ENCODE results near the gene TMEM185A. TPM values are rescaled to one million over a fixed set of nuclear protein-coding genes. Genes with fewer than 3 reads are reported as not detected.
"Not testable (repeated sequence)": the region's sequence is repeated elsewhere in the genome, so short reads cannot be mapped to it uniquely, and the experiment has no call there.

Gene TMEM185A
- total and polyA plus RNA-seq, 2 of the 4 experiments (the other 2 are of a cell fraction), result 9.7 to 12.2 TPM

DNA sequence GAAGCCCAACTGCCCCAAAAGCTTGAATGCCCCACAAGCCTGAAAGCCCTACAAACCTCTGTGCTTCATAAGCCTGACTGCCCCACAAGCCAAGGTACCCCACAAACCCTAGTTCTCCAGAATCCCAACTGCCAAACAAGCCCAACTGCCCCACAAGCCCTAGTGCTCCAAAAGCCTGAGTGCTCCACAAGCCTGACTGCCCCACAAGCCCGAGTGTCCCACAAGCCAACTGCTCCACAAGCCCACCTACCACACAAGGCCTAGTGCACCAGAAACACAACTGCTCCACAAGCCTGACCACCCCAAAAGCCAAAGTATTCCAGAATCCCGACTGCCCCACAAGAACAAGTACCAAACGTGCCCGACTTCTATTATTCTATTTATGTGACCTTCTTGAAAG lies 68.2 kb downstream of the TMEM185A start:
- H3K9me1 ChIP-seq (ENCODE audit: insufficient read depth, low read length), result no peaks in the 10 kb centered on the region
- no peak overlapping the region for H2BK120ac ChIP-seq (ENCODE audit: low read depth, low read length)
- H3K27me3 ChIP-seq (ENCODE audit: control insufficient read depth, insufficient read depth, low read length), result peaks cover 5% of the 10 kb centered on the region
- no peak for TF ChIP-seq SMC3 (IDR thresholded peaks at IDR 0.05; ENCODE audit: low read depth, low read length)
- TF ChIP-seq, protein P1, sequence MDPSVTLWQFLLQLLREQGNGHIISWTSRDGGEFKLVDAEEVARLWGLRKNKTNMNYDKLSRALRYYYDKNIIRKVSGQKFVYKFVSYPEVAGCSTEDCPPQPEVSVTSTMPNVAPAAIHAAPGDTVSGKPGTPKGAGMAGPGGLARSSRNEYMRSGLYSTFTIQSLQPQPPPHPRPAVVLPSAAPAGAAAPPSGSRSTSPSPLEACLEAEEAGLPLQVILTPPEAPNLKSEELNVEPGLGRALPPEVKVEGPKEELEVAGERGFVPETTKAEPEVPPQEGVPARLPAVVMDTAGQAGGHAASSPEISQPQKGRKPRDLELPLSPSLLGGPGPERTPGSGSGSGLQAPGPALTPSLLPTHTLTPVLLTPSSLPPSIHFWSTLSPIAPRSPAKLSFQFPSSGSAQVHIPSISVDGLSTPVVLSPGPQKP (IDR thresholded peaks at IDR 0.05; ENCODE audit: borderline replicate concordance, low read depth, low read length), result no peak
- TF ChIP-seq RCOR1 (IDR thresholded peaks at IDR 0.05; ENCODE audit: insufficient replicate concordance, low read length), result no peak
- in situ Hi-C loops (cut with MboI; ENCODE audit: low sequenced_read_pairs), result no loop called here
- H3K23ac ChIP-seq (ENCODE audit: low read depth, low read length), result no peak overlapping the region
- H3K14ac ChIP-seq (replicated peaks; ENCODE audit: low read depth, low read length), result no peak overlapping the region
- H2BK5ac ChIP-seq (ENCODE audit: low read depth, low read length, poor library complexity, severe bottlenecking), result no peak overlapping the region
- no TSS peak for BruUV-seq (replicated peaks)
- no peak overlapping the region for H3K9ac ChIP-seq (ENCODE audit: low read depth, low read length)
- no peak overlapping the region for H3K4me3 ChIP-seq (ENCODE audit: insufficient read depth, low read depth, low read length)
- H3K4me1 ChIP-seq (ENCODE audit: control insufficient read depth, insufficient read depth, low read length), result no peaks in the 10 kb centered on the region
- DNase-seq (no peak), ATAC-seq (ENCODE audit: low read depth) (no peak)
- no peak overlapping the region for H3K56ac ChIP-seq (ENCODE audit: extremely low read depth, insufficient read depth, low read length)
- no peak overlapping the region for H2AK9ac ChIP-seq (replicated peaks; ENCODE audit: low read depth, low read length, poor library complexity)
- H4K8ac ChIP-seq (ENCODE audit: low read depth in 2 of 2, low read length in 2 of 2), result no peak overlapping the region
- H2BK20ac ChIP-seq (ENCODE audit: low read depth, low read length), result no peak overlapping the region
- no peak overlapping the region for H3K4ac ChIP-seq (ENCODE audit: low read depth, low read length)
- no peaks in the 10 kb centered on the region for H3K36me3 ChIP-seq (ENCODE audit: control insufficient read depth, insufficient read depth, low read length)
- no peaks in the 10 kb centered on the region for H3K79me1 ChIP-seq (ENCODE audit: low read depth in 1 of 2, low read length in 2 of 2)
- intact Hi-C loops (cut with micrococcal nuclease), result no loop called here
- no peak overlapping the region for H2AK5ac ChIP-seq (ENCODE audit: low read depth, low read length)
- H3K9me3 ChIP-seq (ENCODE audit: control insufficient read depth, insufficient read depth, low read length), result no peaks in the 10 kb centered on the region
- no peak overlapping the region for H3K18ac ChIP-seq (ENCODE audit: low read depth, low read length)
- H2AFZ ChIP-seq (replicated peaks; ENCODE audit: low read length, poor library complexity), result no peak overlapping the region
- H4K91ac ChIP-seq (ENCODE audit: insufficient read depth, low read depth, low read length), result no peak overlapping the region
- CTCF ChIA-PET, result no interaction called here
- POLR2A ChIA-PET (ENCODE audit: unreplicated experiment), result no interaction called here
- H3K27ac ChIP-seq (ENCODE audit: insufficient read depth, low read length), result no peak overlapping the region
- no peak overlapping the region for H3K4me2 ChIP-seq (ENCODE audit: low read depth, low read length)
- no peaks in the 10 kb centered on the region for H4K20me1 ChIP-seq (ENCODE audit: insufficient read depth, low read length)
- H4K5ac ChIP-seq (ENCODE audit: low read depth, low read length), result no peak overlapping the region
- dilution Hi-C loops (cut with HindIII; ENCODE audit: low sequenced_read_pairs, unreplicated experiment), result no loop called here
- no peak overlapping the region for H2BK15ac ChIP-seq (ENCODE audit: low read depth, low read length)
- no CpG with 5 or more reads among the region's 4 CpGs for WGBS, 2 experiments (ENCODE audit: extremely low coverage in 2 of 2, insufficient read length in 1 of 2)

DNA sequence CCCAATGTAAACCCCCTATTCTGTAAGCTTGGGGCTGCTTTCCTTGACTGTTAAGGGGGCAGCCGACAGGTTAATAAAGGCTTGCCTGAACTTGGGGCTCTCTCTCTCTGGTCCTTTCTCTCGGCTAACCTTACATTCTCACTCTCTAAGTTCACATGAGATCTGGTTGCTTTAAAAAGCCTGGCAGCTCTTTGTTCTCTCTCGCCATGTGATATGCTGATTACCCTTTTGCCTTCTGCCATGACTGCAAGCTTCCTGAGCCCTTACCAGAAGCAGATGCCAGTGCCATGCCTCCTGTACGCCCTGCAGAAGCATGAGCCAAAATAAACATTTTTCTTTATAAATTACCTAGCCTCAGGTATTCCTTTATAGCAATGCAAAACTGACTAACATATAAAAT lies 76.3 kb downstream of the TMEM185A start:
- H3K9ac ChIP-seq (ENCODE audit: low read depth, low read length); H3K9me3 ChIP-seq (ENCODE audit: control insufficient read depth, insufficient read depth, low read length); H3K4me3 ChIP-seq (ENCODE audit: insufficient read depth, low read depth, low read length); H2AFZ ChIP-seq (replicated peaks; ENCODE audit: low read length, poor library complexity); H3K4me1 ChIP-seq (ENCODE audit: control insufficient read depth, insufficient read depth, low read length); H3K4me2 ChIP-seq (ENCODE audit: low read depth, low read length); H4K91ac ChIP-seq (ENCODE audit: insufficient read depth, low read depth, low read length); H3K27ac ChIP-seq (ENCODE audit: insufficient read depth, low read length); H3K4ac ChIP-seq (ENCODE audit: low read depth, low read length); H3K23ac ChIP-seq (ENCODE audit: low read depth, low read length); H4K20me1 ChIP-seq (ENCODE audit: insufficient read depth, low read length); H3K9me1 ChIP-seq (ENCODE audit: insufficient read depth, low read length); H2BK15ac ChIP-seq (ENCODE audit: low read depth, low read length); H3K56ac ChIP-seq (ENCODE audit: extremely low read depth, insufficient read depth, low read length); CTCF ChIA-PET; H3K14ac ChIP-seq (replicated peaks; ENCODE audit: low read depth, low read length); H4K5ac ChIP-seq (ENCODE audit: low read depth, low read length); H4K8ac ChIP-seq (ENCODE audit: low read depth in 2 of 2, low read length in 2 of 2); dilution Hi-C loops (cut with HindIII; ENCODE audit: low sequenced_read_pairs, unreplicated experiment); H3K18ac ChIP-seq (ENCODE audit: low read depth, low read length); H2BK20ac ChIP-seq (ENCODE audit: low read depth, low read length); H3K36me3 ChIP-seq (ENCODE audit: control insufficient read depth, insufficient read depth, low read length); H2AK9ac ChIP-seq (replicated peaks; ENCODE audit: low read depth, low read length, poor library complexity); H3K27me3 ChIP-seq (ENCODE audit: control insufficient read depth, insufficient read depth, low read length); BruUV-seq (replicated peaks); ATAC-seq (ENCODE audit: low read depth); in situ Hi-C loops (cut with MboI; ENCODE audit: low sequenced_read_pairs); intact Hi-C loops (cut with micrococcal nuclease); H2AK5ac ChIP-seq (ENCODE audit: low read depth, low read length); DNase-seq; H2BK120ac ChIP-seq (ENCODE audit: low read depth, low read length); H3K79me1 ChIP-seq (ENCODE audit: low read depth in 1 of 2, low read length in 2 of 2); H2BK5ac ChIP-seq (ENCODE audit: low read depth, low read length, poor library complexity, severe bottlenecking); POLR2A ChIA-PET (ENCODE audit: unreplicated experiment): not testable (repeated sequence)
- no CpG with 5 or more reads among the region's 4 CpGs for WGBS, 2 experiments (ENCODE audit: extremely low coverage in 2 of 2, insufficient read length in 1 of 2)

Measured in IMR-90 (cell line).